GM19025 (cell line): Measurements from ENCODE around the gene PMM2.

Experiments
- ATAC-seq: cut with Tn5 transposase; IDR thresholded peaks from one replicate; pipeline ENCODE4 v1.9.1; 2021; ENCODE audit warnings: mild to moderate bottlenecking, low read depth, moderate library complexity; ENCODE audit not compliant: unreplicated experiment

The PMM2 gene

DNA sequence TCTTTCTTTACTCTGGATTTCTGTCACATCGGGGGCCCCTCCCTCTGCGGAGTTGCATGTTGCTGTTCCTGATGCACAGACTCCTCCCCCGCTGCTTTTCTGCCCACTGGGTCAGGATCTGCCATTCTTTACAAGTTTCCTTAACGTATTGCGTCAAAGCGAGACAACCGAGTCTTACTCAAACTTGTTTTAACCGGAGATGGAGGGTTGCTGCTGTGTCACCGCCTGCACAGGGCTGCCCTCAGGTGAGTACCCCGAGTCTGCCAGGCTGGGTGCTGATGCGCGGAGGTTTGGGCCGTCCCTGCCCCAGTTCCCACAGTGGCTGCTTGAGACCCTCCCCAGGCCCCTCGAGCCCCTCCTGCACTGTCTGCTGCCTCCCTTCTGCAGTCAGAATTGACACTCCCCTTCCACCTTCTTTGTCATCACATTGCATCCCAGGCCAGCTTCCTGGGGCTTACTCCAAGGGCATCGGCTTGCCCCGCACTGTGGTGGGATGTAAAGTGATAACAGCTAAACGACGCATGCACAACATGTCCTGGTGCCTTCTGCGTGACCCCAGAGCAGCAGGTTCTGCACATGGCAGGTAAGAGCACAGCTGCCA is 51.9 kb downstream of the PMM2 start:
- no peak for ATAC-seq

DNA sequence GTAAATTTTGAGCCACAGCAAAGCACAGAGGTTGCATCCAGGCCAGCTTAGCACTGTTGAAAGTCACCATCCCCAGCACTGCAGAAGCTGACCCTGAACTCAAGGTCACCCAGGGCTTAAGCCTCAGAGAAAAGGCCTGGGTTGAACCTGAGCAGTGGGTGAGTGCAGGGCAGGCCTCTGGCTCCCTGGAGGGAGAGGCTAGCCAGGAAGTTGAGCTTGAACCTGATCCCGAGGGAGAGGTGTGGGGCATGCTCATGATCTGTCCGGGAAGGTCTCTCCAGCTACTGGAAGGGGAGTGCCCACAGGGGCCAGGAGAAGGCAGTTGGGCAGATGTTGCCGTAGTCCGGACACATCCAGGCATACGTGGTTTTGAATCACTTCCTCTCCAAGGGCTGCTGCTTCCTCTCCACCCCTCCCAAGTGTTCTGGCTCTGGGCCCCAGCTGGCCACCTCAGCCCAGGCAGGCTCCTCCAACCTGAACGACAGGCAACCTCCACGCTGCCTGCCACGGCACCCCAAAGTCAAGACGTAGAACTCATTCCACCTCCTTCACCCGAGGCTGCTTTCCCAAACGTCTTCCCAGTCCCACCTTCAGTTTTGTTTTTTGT is 52.7 kb downstream of the PMM2 start:
- no peak for ATAC-seq

- ATAC-seq, result no peak
Measured at GRCh38 chr16:8851761-8852403, 54.2 kb downstream of the PMM2 start.

GRCh38 chr16:8852534-8852933 is 54.9 kb downstream of the PMM2 start:
- ATAC-seq, result no peak

DNA sequence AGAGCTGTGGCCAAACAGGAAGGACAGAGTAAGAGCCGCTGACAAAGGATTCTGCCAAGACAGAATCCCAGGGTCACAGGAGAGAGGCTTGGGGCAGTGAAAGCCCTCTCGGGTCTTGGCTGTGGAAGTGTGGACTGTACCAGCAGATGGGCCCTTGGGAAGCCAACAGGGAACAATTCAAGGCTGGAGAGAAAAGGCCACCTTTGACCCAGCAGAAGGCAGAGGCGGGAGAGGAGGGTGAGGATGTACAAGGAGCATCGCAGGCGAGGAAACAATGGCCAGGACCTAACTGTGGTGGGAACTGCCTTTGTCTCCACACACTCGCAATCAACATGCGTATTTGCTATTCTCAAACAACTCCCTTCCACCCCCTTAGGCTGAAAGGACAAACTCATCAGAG is 55.5 kb downstream of the PMM2 start:
- ATAC-seq, result no peak

- ATAC-seq, result no peak
Measured at GRCh38 chr16:8853611-8854010, 56.0 kb downstream of the PMM2 start.

- ATAC-seq, result no peak
Measured at GRCh38 chr16:8854298-8854948, 56.8 kb downstream of the PMM2 start.

GRCh38 chr16:8855051-8855786 is 57.6 kb downstream of the PMM2 start:
- no peak for ATAC-seq

DNA sequence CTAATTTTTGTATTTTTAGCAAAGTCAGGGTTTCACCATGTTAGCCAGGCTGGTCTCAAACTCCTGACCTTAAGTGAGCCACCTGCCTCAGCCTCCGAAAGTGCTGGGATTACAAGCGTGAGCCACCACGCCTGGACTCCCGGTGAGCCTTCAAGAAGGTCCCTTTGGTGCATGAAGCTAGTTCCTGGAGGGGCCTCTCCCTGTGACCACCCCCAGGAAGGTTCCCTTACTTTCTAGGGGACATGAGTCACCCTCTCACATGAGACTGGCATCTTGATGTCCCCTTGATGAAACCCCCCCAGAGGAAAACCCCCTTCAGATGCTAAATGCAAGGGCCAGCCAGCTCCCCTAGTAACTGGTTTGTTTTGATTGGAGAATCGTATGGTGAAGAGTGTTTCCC is 58.3 kb downstream of the PMM2 start:
- no peak for ATAC-seq

- ATAC-seq, result no peak
Measured at GRCh38 chr16:8858994-8859912, 61.6 kb downstream of the PMM2 start.

- no peak for ATAC-seq
Measured at GRCh38 chr16:8859913-8860881, 62.6 kb downstream of the PMM2 start.

DNA sequence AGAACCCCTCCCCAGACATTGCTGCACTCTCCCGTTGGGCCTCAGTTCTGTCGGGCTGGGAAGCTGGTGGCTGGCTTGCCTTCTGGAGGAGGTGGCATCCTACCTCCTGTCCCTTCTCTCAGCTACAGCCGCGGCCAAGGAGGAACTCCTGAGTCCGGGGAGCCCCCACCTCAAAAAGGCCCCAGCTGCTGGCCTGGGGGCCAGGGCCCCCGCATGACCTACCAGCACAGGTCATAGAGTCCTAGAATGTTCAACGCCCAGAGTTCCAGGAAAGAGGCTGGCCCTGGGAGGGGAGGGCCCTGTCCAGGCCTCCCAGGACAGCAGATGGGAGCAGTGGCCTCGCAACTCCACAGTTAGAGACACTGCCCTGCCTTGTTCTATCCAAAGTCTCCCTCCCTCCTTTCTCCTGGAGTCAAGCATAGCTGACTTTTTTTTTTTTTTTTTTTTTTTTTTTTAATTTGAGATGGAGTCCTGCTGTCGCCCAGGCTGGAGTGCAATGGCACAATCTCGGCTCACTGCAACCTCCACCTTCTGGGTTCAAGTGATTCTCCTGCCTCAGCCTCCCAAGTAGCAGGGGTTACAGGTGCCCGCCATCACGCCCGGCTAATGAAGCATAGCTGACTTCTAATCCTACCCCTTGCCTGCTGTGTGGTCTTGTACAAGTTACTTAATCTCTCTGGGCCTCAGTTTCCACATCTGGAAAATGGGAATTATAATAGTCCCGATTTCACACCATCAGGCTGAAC is 64.1 kb downstream of the PMM2 start:
- ATAC-seq, result no peak

DNA sequence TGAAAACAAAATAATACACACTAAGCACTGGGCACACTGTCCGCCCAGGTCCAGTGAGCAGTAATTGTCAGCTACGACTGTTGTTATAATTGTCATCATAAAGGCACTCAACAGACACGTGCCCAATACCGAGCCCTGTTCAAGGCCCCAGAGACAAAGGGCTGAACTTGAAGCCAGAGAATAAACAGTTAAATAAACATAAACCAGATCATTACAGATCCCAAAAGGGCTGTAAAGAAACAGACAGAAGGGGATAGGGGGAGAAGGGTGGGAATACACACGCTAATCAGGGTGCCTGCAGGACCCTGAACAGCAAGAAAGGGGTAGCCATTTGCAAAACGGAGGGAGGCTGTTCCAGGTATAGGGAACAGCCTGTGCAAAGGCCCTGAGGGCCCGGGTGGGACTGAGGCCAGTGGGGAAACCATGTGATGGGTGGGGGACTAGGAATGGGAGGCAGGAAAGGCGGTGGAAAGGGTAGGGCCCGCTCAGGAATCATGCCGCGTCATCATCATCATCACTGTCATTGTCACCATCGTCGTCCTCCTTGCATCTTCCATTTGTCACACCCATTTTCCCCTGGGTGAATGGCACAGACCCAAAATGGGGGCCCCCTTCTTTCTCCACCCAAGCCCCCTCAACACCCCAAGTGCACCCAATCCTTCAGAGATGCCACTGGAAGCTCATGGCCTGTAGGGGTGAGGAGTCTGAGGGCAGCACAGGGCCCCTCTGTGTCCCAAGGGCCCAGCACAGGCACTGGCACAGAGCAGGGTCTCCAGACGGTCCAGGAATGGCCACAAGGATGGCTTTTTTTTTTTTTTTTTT is 64.9 kb downstream of the PMM2 start:
- no peak for ATAC-seq

- no peak for ATAC-seq
Measured at GRCh38 chr16:8863594-8864424, 66.2 kb downstream of the PMM2 start.

GRCh38 chr16:8864480-8865110 is 67.0 kb downstream of the PMM2 start:
- no peak for ATAC-seq
